ENCODE data around the gene SEZ6L. TPM values are rescaled to one million over a fixed set of nuclear protein-coding genes. Genes with fewer than 3 reads are reported as not detected.

Gene SEZ6L
- total RNA-seq, 1 experiment from 2014 or later = 0.13 TPM

- Histone ChIP-seq H3K4me1 (ENCODE audit: insufficient read depth, low read length) (no peaks in the 10 kb centered on the region), H2AK5ac (ENCODE audit: insufficient read length, low read length) (no peak overlapping the region), H3K27me3 (ENCODE audit: insufficient read depth, low read length) (no peaks in the 10 kb centered on the region), H3K14ac (ENCODE audit: insufficient read depth, low read length) (no peak overlapping the region), H3K18ac (ENCODE audit: insufficient read length, low read depth, low read length) (no peak overlapping the region), H2AFZ (ENCODE audit: low read length) (no peak overlapping the region), H4K5ac (ENCODE audit: insufficient read length, low read depth, low read length) (no peak overlapping the region), H3K79me1 (ENCODE audit: insufficient read depth, low read depth, low read length, poor library complexity, severe bottlenecking) (no peaks in the 10 kb centered on the region), H4K8ac (replicated peaks; ENCODE audit: insufficient read length, low read depth, low read length) (no peak overlapping the region), H2BK12ac (ENCODE audit: insufficient read length, low read depth, low read length) (no peak overlapping the region), H3K4me2 (ENCODE audit: insufficient read depth, insufficient read length, low read length) (no peak overlapping the region), H4K91ac (ENCODE audit: insufficient read length, low read depth, low read length) (no peak overlapping the region), H2BK5ac (ENCODE audit: insufficient read length, low read length) (no peak overlapping the region), H2BK15ac (ENCODE audit: low read depth, low read length) (no peak overlapping the region), H3K9me3 (ENCODE audit: control insufficient read depth, low read depth, low read length) (no peaks in the 10 kb centered on the region), H3K79me2 (ENCODE audit: insufficient read depth, low read length) (no peaks in the 10 kb centered on the region), H4K20me1 (ENCODE audit: control insufficient read depth, insufficient read depth, insufficient read length) (no peaks in the 10 kb centered on the region), H3K9ac (ENCODE audit: extremely low read depth, insufficient read length, low read length) (no peak overlapping the region), H3K23ac (ENCODE audit: insufficient read length, low read depth, low read length) (no peak overlapping the region), H2BK20ac (ENCODE audit: low read depth, low read length, poor library complexity, severe bottlenecking) (no peak overlapping the region), H3K27ac (ENCODE audit: insufficient read length, low read depth, low read length) (no peak overlapping the region), H3T11ph (ENCODE audit: low read length) (no peak overlapping the region), H2BK120ac (ENCODE audit: low read depth, low read length, poor library complexity, severe bottlenecking) (no peak overlapping the region), H3K4ac (ENCODE audit: low read depth, low read length) (no peak overlapping the region), H3K23me2 (ENCODE audit: insufficient read length, low read depth, low read length, poor library complexity, severe bottlenecking) (no peaks in the 10 kb centered on the region), H3K56ac (ENCODE audit: insufficient read length, low read depth, low read length) (no peak overlapping the region)
- Mint-ChIP-seq H3K4me3 (no peak overlapping the region), H3K4me1 (no peaks in the 10 kb centered on the region), H3K36me3 (ENCODE audit: insufficient read depth in 1 of 3, low read depth in 3 of 3) (no peaks in the 10 kb centered on the region; a peak in 1 of 7 replicates), H3K9me3 (no peaks in the 10 kb centered on the region; a peak in 1 of 5 replicates), H3K27me3 (ENCODE audit: low read depth) (peaks cover 55% of the 10 kb centered on the region), H3K27ac (no peak overlapping the region)
- no peak for TF ChIP-seq CTCF (conservative IDR thresholded peaks at IDR 0.05)
- no CpG with 5 or more reads among the region's 3 CpGs for WGBS (ENCODE audit: extremely low coverage, insufficient read length, low lambda C conversion rate)
- no peak for DNase-seq
Observed at GRCh38 chr22:26345496-26345895, 176.2 kb downstream of the SEZ6L start.
